Astrocyte (in vitro differentiated cells and primary cell): ENCODE results near the gene CHRFAM7A. TPM values are rescaled to one million over a fixed set of nuclear protein-coding genes. Genes with fewer than 3 reads are reported as not detected.
"Not testable (repeated sequence)": the region's sequence is repeated elsewhere in the genome, so short reads cannot be mapped to it uniquely, and the experiment has no call there.

Source experiments
- DNase-seq: peaks from one replicate; pipeline ENCODE4 v3.0.0-alpha.2; 2010; ENCODE audit warnings: low read depth
- FAIRE-seq: peaks from 2 replicates; lab custom pipeline; 2011; peaks lifted over from hg19 to GRCh38; lab: Jason Lieb, UNC
- H2AFZ ChIP-seq: 2 replicates; pipeline ENCODE4 v1.6.0; 2012; ENCODE audit warnings: low read depth, low read length, inconsistent platforms
- H3K27ac ChIP-seq: 2 replicates; pipeline ENCODE4 v1.5.1; 2011; ENCODE audit warnings: low read depth, low read length, inconsistent platforms
- H3K27me3 ChIP-seq: 2 replicates; pipeline ENCODE4 v1.6.0; 2011; ENCODE audit warnings: low read length, inconsistent platforms; ENCODE audit not compliant: insufficient read depth
- H3K36me3 ChIP-seq: 2 replicates; pipeline ENCODE4 v1.5.1; 2011; ENCODE audit warnings: low read length, inconsistent platforms; ENCODE audit not compliant: insufficient read depth
- H3K4me1 ChIP-seq: 2 replicates; pipeline ENCODE4 v1.5.1; 2011; ENCODE audit warnings: low read length, inconsistent platforms; ENCODE audit not compliant: insufficient read depth
- H3K4me2 ChIP-seq: 2 replicates; pipeline ENCODE4 v1.6.0; 2012; ENCODE audit warnings: low read length, inconsistent platforms
- H3K4me3 ChIP-seq: 2 replicates; pipeline ENCODE4 v1.5.1; 2011; ENCODE audit warnings: low read depth, mild to moderate bottlenecking, low read length, inconsistent platforms; ENCODE audit not compliant: insufficient read depth
- H3K79me2 ChIP-seq: 2 replicates; pipeline ENCODE4 v1.6.0; 2012; ENCODE audit warnings: mild to moderate bottlenecking, low read length, inconsistent platforms; ENCODE audit not compliant: insufficient read depth
- H3K9ac ChIP-seq: 2 replicates; pipeline ENCODE4 v1.6.0; 2012; ENCODE audit warnings: mild to moderate bottlenecking, low read length, inconsistent platforms
- H3K9me3 ChIP-seq: 2 replicates; pipeline ENCODE4 v1.5.1; 2012; ENCODE audit warnings: low read depth, mild to moderate bottlenecking, low read length, inconsistent platforms; ENCODE audit not compliant: insufficient read depth
- H4K20me1 ChIP-seq: 2 replicates; pipeline ENCODE4 v1.6.0; 2012; ENCODE audit warnings: low read length, inconsistent platforms; ENCODE audit not compliant: insufficient read depth
- H3K27ac Mint-ChIP-seq: one replicate; pipeline ENCODE4 v1.8.0; 2021; ENCODE audit warnings: mild to moderate bottlenecking, mixed read lengths; ENCODE audit not compliant: unreplicated experiment
- H3K27me3 Mint-ChIP-seq: one replicate; pipeline ENCODE4 v1.8.0; 2021; ENCODE audit warnings: low read depth, mixed read lengths; ENCODE audit not compliant: unreplicated experiment
- H3K36me3 Mint-ChIP-seq: one replicate; pipeline ENCODE4 v1.8.0; 2021; ENCODE audit warnings: low read depth, mixed read lengths; ENCODE audit not compliant: unreplicated experiment
- H3K4me1 Mint-ChIP-seq: one replicate; pipeline ENCODE4 v1.8.0; 2021; ENCODE audit warnings: low read depth, mixed read lengths; ENCODE audit not compliant: unreplicated experiment
- H3K4me3 Mint-ChIP-seq: one replicate; pipeline ENCODE4 v1.8.0; 2021; ENCODE audit warnings: mild to moderate bottlenecking, moderate library complexity, mixed read lengths; ENCODE audit not compliant: unreplicated experiment
- H3K9me3 Mint-ChIP-seq: one replicate; pipeline ENCODE4 v1.8.0; 2021; ENCODE audit warnings: mild to moderate bottlenecking, mixed read lengths; ENCODE audit not compliant: unreplicated experiment
- total RNA-seq: library from RNA; stranded (reverse); gene quantifications from 2 replicates; pipeline ENCODE4 v1.2.1, GENCODE V29; 2021

CHRFAM7A gene
- total RNA-seq, 1 donor from 2014 or later: 0.64 TPM

- H4K20me1 ChIP-seq, H3K4me2 ChIP-seq, H3K4me1 ChIP-seq, DNase-seq, H3K9ac ChIP-seq, FAIRE-seq, H3K36me3 Mint-ChIP-seq, H3K27ac ChIP-seq, H3K27me3 ChIP-seq, H3K9me3 ChIP-seq, H3K4me3 Mint-ChIP-seq, H3K27ac Mint-ChIP-seq, H3K36me3 ChIP-seq, H3K9me3 Mint-ChIP-seq, H2AFZ ChIP-seq, H3K27me3 Mint-ChIP-seq, H3K4me3 ChIP-seq, H3K79me2 ChIP-seq, H3K4me1 Mint-ChIP-seq: not testable (repeated sequence)
Measured at GRCh38 chr15:30374862-30375261, 18.5 kb downstream of the CHRFAM7A start.

DNA sequence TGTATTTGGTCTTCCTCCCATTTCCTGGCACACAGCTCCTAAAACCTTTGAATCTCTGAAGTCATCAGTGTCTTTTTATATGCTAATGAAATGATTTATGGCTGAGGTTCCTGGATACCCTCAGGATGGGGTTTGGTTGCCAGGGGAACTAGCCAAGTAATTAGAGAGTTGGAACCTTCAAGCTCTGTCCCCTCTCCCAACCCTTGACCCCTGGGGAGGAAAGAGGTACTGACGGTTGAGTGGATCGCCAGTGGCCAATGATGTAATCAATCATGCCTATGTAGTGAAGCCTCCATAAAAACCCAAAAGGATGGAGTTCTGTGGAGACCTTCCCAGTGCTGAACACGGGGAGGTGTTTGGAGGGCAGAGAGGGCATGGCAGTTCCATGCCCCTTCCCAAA lies 25.1 kb downstream of the CHRFAM7A start:
- not testable (repeated sequence) for H3K4me3 ChIP-seq, FAIRE-seq, H3K9me3 Mint-ChIP-seq, H4K20me1 ChIP-seq, DNase-seq, H3K4me1 Mint-ChIP-seq, H3K36me3 Mint-ChIP-seq, H3K79me2 ChIP-seq, H3K9me3 ChIP-seq, H3K4me3 Mint-ChIP-seq, H3K36me3 ChIP-seq, H3K27me3 Mint-ChIP-seq, H3K4me2 ChIP-seq, H3K27ac ChIP-seq, H3K27me3 ChIP-seq, H3K4me1 ChIP-seq, H3K27ac Mint-ChIP-seq, H2AFZ ChIP-seq, H3K9ac ChIP-seq

DNA sequence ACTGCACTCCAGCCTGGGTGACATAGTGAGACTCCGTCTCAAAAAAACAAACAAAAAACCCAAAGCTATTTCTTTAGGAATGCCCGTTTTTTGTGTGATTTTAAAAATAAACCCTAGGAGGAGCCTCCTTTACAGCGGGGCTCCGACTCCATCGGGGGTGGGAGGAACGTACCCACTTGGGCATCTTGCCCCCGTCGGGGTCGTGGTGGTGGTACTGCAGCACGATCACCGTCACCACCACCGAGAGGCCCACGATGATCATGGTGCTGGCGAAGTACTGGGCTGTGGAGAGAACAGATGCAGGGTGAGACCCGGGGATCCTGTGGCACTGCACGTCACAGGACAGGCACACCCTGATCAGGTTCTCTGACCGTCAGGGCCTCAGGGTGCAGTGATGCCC lies 26.1 kb downstream of the CHRFAM7A start:
- DNase-seq, H3K9ac ChIP-seq, FAIRE-seq: not testable (repeated sequence)

GRCh38 chr15:30361404-30361803 lies 31.9 kb downstream of the CHRFAM7A start:
- not testable (repeated sequence) for H3K36me3 Mint-ChIP-seq, H3K4me3 ChIP-seq, H3K27me3 Mint-ChIP-seq, H3K4me3 Mint-ChIP-seq, H3K9me3 ChIP-seq, H3K27me3 ChIP-seq, H3K4me1 ChIP-seq, H2AFZ ChIP-seq, H3K4me1 Mint-ChIP-seq, FAIRE-seq, H3K4me2 ChIP-seq, H4K20me1 ChIP-seq, H3K79me2 ChIP-seq, H3K27ac Mint-ChIP-seq, H3K36me3 ChIP-seq, H3K9ac ChIP-seq, H3K9me3 Mint-ChIP-seq, H3K27ac ChIP-seq, DNase-seq

More for the DNA sequence above, 26.1 kb downstream of the CHRFAM7A start:
- not testable (repeated sequence) for H3K27me3 ChIP-seq, H3K4me3 Mint-ChIP-seq, H3K27me3 Mint-ChIP-seq, H3K4me2 ChIP-seq, H3K9me3 ChIP-seq, H4K20me1 ChIP-seq, H3K27ac Mint-ChIP-seq, H3K4me1 ChIP-seq, H3K36me3 Mint-ChIP-seq, H3K27ac ChIP-seq, H3K4me1 Mint-ChIP-seq, H3K9me3 Mint-ChIP-seq, H2AFZ ChIP-seq, H3K79me2 ChIP-seq, H3K4me3 ChIP-seq, H3K36me3 ChIP-seq

GRCh38 chr15:30360990-30361389 lies 32.4 kb downstream of the CHRFAM7A start:
- not testable (repeated sequence) for H2AFZ ChIP-seq, H3K9me3 Mint-ChIP-seq, H3K36me3 Mint-ChIP-seq, FAIRE-seq, H3K4me2 ChIP-seq, H3K4me1 Mint-ChIP-seq, H3K27me3 ChIP-seq, H3K9ac ChIP-seq, H4K20me1 ChIP-seq, H3K9me3 ChIP-seq, H3K4me1 ChIP-seq, H3K4me3 Mint-ChIP-seq, H3K27ac Mint-ChIP-seq, H3K27ac ChIP-seq, H3K27me3 Mint-ChIP-seq, DNase-seq, H3K4me3 ChIP-seq, H3K79me2 ChIP-seq, H3K36me3 ChIP-seq

DNA sequence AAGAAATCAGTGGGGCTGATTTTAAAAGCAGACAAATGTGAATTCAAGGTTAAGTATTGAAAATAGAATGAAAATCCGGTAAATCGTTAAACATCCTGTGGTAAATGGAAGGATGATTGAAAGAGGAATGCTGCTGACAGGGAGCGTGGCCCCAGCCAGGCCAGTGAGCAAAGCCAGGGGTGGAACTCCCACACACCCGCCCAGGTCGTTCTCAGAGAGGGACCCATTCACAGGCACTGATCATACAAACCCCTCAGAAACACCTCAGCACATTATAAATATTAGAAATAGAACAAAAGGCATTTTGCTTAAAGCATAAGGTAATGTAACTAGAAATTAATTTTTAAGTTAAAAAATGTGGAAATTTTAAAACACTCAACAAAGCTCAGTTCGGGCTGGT lies 38.3 kb downstream of the CHRFAM7A start:
- H3K4me3 Mint-ChIP-seq, H3K27ac Mint-ChIP-seq, H3K9me3 ChIP-seq, H4K20me1 ChIP-seq, H3K4me1 ChIP-seq, H2AFZ ChIP-seq, DNase-seq, H3K27me3 ChIP-seq, H3K36me3 Mint-ChIP-seq, H3K27ac ChIP-seq, H3K4me3 ChIP-seq, H3K4me2 ChIP-seq, H3K27me3 Mint-ChIP-seq, H3K9ac ChIP-seq, H3K79me2 ChIP-seq, H3K9me3 Mint-ChIP-seq, H3K4me1 Mint-ChIP-seq, FAIRE-seq, H3K36me3 ChIP-seq: not testable (repeated sequence)
